DND-41 (cell line): Measurements from ENCODE around the gene VWA5B1.

Source experiments
- ATAC-seq: fragments of 200-7000 bp; cut with Tn5 transposase; 3 replicates; pipeline ENCODE4 v1.9.1; 2021; ENCODE audit warnings: low read depth; ENCODE audit not compliant: insufficient read depth
- DNase-seq: peaks from one replicate; pipeline ENCODE4 v3.0.0-alpha.2; 2020
- H2AFZ ChIP-seq: 2 replicates; pipeline ENCODE4 v1.6.0; 2012; ENCODE audit warnings: low read depth, low read length
- H3K27ac ChIP-seq: 2 replicates; pipeline ENCODE4 v1.5.1; 2012; ENCODE audit warnings: low read length, inconsistent platforms
- H3K27me3 ChIP-seq: fragments of 200-600 bp; sonication (generic); 2 replicates; pipeline ENCODE4 v1.6.0; 2012; ENCODE audit warnings: low read length, mild to moderate bottlenecking, inconsistent platforms; ENCODE audit not compliant: insufficient read depth, poor library complexity
- H3K36me3 ChIP-seq: 2 replicates; pipeline ENCODE4 v1.5.1; 2012; ENCODE audit warnings: low read length, inconsistent platforms; ENCODE audit not compliant: insufficient read depth
- H3K4me1 ChIP-seq: 2 replicates; pipeline ENCODE4 v1.5.1; 2012; ENCODE audit warnings: mild to moderate bottlenecking, low read length; ENCODE audit not compliant: insufficient read depth
- H3K4me2 ChIP-seq: 2 replicates; pipeline ENCODE4 v1.6.0; 2012; ENCODE audit warnings: mild to moderate bottlenecking, moderate library complexity, low read length, inconsistent platforms; ENCODE audit not compliant: insufficient read depth
- H3K4me3 ChIP-seq, 2 experiments: fragments of 200-600 bp in 1 of 2; shearing (Covaris generic) in 1 of 2; 2 replicates each; pipeline ENCODE4 v1.5.1; 2012 to 2016; ENCODE audit warnings: inconsistent platforms in 2 of 2, low read length in 2 of 2, mild to moderate bottlenecking in 2 of 2, low read depth in 1 of 2, moderate library complexity in 1 of 2
- H3K79me2 ChIP-seq: 2 replicates; pipeline ENCODE4 v1.6.0; 2012; ENCODE audit warnings: low read length, inconsistent platforms; ENCODE audit not compliant: insufficient read depth
- H3K9ac ChIP-seq: 2 replicates; pipeline ENCODE4 v1.6.0; 2012; ENCODE audit warnings: low read depth, mild to moderate bottlenecking, inconsistent platforms, low read length, moderate library complexity
- H3K9me3 ChIP-seq: 2 replicates; pipeline ENCODE4 v1.5.1; 2012; ENCODE audit warnings: low read length, moderate library complexity, mild to moderate bottlenecking, inconsistent platforms; ENCODE audit not compliant: insufficient read depth, severe bottlenecking
- H4K20me1 ChIP-seq: 2 replicates; pipeline ENCODE4 v1.6.0; 2012; ENCODE audit warnings: low read length; ENCODE audit not compliant: insufficient read depth
- CTCF ChIP-seq: IDR thresholded peaks from 2 replicates; pipeline ENCODE4 v1.5.1; 2012; ENCODE audit warnings: borderline replicate concordance, low read length, moderate library complexity, mild to moderate bottlenecking; ENCODE audit not compliant: poor library complexity, severe bottlenecking; ENCODE audit errors: extremely low read depth
- EZH2 ChIP-seq: IDR thresholded peaks from 3 replicates; pipeline ENCODE4 v1.6.1; 2012; ENCODE audit warnings: borderline replicate concordance, low read depth, mild to moderate bottlenecking, moderate library complexity, low read length, inconsistent platforms; ENCODE audit not compliant: severe bottlenecking

VWA5B1 gene

DNA sequence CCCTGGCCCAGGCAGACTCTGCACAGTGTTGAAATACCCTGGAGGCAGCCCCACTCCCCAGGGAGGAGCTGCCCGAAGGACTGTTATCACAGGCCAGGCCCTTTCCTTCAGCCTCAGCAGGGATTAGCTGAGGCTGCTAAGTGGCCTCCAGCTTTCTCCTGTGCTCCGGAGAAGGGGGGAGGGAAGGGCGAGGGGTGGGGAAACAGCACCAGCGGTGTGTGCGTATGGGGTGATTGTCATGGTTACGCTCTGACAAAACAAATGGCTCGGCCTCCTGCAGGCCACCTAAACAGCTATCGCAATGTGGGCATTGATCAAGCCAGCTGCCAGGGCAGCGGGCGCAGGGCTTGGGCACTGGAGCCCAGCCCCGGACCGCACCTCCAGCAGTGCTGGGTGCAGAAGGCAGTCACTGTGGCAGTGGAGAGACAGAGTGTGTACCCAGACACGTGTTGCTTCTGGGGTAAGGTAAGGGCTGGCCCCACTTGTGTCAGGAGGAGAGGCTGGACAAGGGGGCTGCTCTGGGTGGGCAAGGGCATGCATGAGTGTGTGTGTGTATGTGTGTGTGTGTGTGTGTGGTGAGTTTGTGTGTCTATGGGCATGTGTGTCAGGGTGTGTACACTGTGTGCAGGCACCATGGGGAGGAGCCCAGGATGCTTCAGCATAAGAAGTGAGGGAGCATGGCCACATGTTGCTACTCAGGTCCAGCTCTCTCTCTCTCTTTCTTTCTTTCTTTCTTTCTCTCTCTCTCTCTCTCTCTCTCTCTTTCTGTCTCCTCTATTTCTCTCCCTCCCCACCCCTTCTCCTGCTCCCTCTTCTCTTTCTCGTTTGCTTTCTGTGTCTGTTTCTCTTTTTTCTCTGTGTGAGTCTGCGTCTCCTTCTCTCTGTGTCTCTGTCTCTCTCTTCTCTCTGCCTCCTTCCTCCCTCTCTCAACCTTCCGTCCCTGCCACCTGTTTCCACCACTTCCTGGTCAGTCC, at the start of gene VWA5B1:
Gene VWA5B1 (plus strand): TSS at position 252 of the 974 bp plus-strand sequence. CDS start 19,727 bp downstream, outside the sequence.
- Histone ChIP-seq H3K27me3 (peaks cover 3% of the 10 kb centered on the region), H2AFZ (no peak within 1 kb of the TSS), H3K27ac (no peak within 1 kb of the TSS), H4K20me1 (peaks cover 5% of the 10 kb centered on the region), H3K36me3 (no peaks in the 10 kb centered on the region), H3K9ac (no peak within 1 kb of the TSS), H3K4me2 (no peak within 1 kb of the TSS), H3K4me1 (no peaks in the 10 kb centered on the region), H3K79me2 (no peaks in the 10 kb centered on the region), H3K9me3 (no peaks in the 10 kb centered on the region), H3K4me3 (no peak within 1 kb of the TSS)
- TF ChIP-seq EZH2 (no peak), CTCF (no peak)
- DNase-seq (no peak), ATAC-seq (no peak)

DNA sequence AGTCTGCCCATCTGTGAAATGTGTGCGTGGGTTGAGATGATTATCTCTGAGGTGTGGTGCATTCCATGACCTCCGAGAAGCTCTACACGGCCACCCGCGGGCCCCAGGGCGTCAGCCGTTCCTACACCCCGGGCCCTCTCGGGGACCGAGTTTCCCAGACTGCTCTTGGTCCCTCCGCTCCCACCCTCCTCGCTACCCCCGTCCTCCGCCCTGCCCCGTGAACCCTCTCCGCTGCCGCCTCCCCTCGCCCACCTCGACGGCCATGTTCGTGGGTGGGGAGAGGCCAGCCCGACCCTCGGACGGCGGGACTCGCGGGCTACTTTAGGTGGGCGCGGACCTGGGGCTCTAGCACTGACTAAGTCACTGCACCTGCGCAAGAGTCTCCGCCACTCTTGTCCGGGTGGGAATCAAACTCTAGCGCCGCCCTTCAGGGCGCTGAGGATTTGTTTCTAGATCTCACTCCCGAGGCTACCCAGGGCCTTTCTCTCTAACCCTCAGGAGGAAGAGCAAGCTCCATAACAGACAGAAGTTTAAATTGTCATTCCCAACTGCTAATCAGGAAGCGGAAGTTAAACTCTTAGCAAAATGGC, 47.7 kb upstream of the VWA5B1 start:
- Histone ChIP-seq H2AFZ (no peak overlapping the region), H3K36me3 (no peaks in the 10 kb centered on the region), H3K9me3 (no peaks in the 10 kb centered on the region), H3K4me1 (no peaks in the 10 kb centered on the region), H3K79me2 (no peaks in the 10 kb centered on the region), H3K9ac (no peak overlapping the region), H3K4me3 (no peak overlapping the region), H3K27me3 (peaks cover 3% of the 10 kb centered on the region), H3K27ac (no peak overlapping the region), H3K4me2 (no peak overlapping the region), H4K20me1 (no peaks in the 10 kb centered on the region)
- no peak for DNase-seq
- TF ChIP-seq EZH2: no peak
- no peak for TF ChIP-seq CTCF
- no peak for ATAC-seq

DNA sequence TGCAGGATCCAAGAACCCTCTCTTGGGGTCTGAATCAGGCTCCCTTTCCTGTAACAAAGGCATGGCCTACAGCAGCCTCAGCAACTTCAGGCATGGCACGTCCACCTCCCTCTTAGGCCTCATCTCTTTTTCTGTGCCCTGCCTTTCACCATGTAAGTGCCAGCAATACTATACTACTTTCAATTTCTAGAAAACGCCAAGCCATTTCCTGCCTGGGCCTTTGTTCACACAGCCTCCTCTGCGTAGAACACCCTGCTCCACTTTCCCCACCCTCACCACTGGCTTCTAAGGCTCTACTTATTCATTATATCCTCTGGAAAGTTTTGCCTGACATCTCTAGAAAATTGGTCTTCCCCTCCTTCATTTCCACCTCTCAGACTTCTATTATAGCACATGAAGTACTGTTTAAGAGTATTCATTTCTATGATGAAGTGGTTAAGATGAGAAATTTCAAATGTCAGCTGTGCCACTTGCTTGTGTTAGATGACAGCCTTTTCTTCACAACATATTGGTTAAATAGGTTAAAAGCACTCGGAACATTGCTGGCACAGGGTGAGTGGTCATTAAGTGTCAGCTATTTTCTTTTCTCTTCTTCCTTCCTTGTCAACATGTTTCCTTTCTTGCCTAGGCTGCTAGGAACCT, 41.6 kb upstream of the VWA5B1 start:
- peak; percentile 24 for DNase-seq
- no peak overlapping the region for H3K9ac ChIP-seq
- H3K4me3 ChIP-seq: no peak overlapping the region
- peak; percentile 76 for ATAC-seq
- H3K27ac ChIP-seq: no peak overlapping the region
- no peak for TF ChIP-seq EZH2
- no peak for TF ChIP-seq CTCF
- no peaks in the 10 kb centered on the region for H3K27me3 ChIP-seq
- H3K36me3 ChIP-seq: no peaks in the 10 kb centered on the region
- H3K4me2 ChIP-seq: no peak overlapping the region
- H2AFZ ChIP-seq: peak overlapping the region; percentile 12; the same call in 1 of the 2 replicates
- no peaks in the 10 kb centered on the region for H3K9me3 ChIP-seq
- H3K79me2 ChIP-seq: no peaks in the 10 kb centered on the region
- no peaks in the 10 kb centered on the region for H3K4me1 ChIP-seq
- no peaks in the 10 kb centered on the region for H4K20me1 ChIP-seq
